Measurements from ENCODE around the gene TOMM20.
"Not testable (repeated sequence)": the region's sequence is repeated elsewhere in the genome, so short reads cannot be mapped to it uniquely, and the experiment has no call there.

TOMM20 gene

DNA sequence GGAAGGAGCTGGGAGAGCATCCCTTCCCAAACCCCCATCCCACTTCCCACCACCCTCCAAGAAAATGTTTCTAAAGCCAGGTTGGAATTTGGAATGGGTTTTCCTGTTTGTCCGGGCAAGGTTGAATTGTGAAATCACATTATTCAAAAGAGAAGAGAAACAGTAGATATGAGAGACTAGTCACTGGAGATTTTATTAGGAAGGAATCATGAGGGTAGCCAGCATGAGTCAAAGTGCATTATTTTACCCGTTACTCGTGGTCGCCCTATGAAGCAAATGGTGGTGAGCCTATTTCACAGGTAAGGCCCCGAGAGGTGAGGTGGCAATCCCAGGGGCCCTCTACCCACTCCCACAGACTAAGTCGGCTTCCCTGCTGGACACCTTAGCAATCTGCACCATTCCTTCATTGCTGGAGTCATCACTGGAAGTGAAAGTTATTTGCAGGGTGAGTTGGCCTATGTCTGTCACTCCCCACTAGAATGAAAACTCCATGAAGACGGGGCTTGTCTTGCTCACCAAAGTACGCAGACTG, 52.8 kb downstream of the TOMM20 start:
- TF ChIP-seq, protein P1, sequence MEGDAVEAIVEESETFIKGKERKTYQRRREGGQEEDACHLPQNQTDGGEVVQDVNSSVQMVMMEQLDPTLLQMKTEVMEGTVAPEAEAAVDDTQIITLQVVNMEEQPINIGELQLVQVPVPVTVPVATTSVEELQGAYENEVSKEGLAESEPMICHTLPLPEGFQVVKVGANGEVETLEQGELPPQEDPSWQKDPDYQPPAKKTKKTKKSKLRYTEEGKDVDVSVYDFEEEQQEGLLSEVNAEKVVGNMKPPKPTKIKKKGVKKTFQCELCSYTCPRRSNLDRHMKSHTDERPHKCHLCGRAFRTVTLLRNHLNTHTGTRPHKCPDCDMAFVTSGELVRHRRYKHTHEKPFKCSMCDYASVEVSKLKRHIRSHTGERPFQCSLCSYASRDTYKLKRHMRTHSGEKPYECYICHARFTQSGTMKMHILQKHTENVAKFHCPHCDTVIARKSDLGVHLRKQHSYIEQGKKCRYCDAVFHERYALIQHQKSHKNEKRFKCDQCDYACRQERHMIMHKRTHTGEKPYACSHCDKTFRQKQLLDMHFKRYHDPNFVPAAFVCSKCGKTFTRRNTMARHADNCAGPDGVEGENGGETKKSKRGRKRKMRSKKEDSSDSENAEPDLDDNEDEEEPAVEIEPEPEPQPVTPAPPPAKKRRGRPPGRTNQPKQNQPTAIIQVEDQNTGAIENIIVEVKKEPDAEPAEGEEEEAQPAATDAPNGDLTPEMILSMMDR (IDR thresholded peaks at IDR 0.05; ENCODE audit: borderline replicate concordance, control extremely low read depth, extremely low read depth, insufficient read depth, missing control alignments), result no peak
- no peak for DNase-seq (ENCODE audit: low spot score)
- in situ Hi-C loops (cut with MboI; ENCODE audit: low sequenced_read_pairs, unreplicated experiment), result loop anchor here (10.0 to 25.0 kb wide), 3 partner anchors 61 to 939 kb away; no protein-coding TSS in a partner anchor

- TF ChIP-seq, protein P1 (IDR thresholded peaks at IDR 0.05; ENCODE audit: borderline replicate concordance, control extremely low read depth, extremely low read depth, insufficient read depth, missing control alignments), result no peak
- peak; percentile 80 for DNase-seq (ENCODE audit: low spot score)
- in situ Hi-C loops (cut with MboI; ENCODE audit: low sequenced_read_pairs, unreplicated experiment), result loop anchor here (10.0 to 25.0 kb wide), 3 partner anchors 60 to 938 kb away; no protein-coding TSS in a partner anchor
These were observed 53.4 kb downstream of the TOMM20 start for GRCh38 chr1:235075048-235075776.

DNA sequence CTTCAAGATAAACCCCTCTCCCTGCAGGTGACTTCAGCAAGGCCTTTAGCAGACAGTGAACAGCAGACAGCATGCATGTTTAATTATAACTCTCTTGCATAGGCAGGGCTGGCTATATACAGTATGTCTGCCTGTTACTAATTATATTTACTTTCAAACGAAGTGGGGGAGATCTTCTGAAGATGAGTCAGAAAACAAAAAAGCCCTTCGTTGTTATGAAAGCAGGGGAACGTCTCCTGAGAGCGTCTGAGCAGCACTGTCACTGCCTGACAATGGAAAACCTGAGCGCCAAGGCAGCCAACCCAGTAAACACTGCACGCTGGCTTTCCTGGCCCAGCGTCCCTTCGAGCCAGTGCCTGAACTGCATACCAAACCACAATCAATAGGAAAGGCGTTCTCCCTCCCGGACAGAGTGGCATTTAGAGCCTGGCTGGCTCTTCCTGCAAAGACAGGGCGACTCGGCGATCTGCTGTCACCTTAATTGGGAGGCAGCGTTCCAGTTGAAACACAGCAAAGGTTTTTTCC, 54.1 kb downstream of the TOMM20 start:
- TF ChIP-seq, protein P1 (IDR thresholded peaks at IDR 0.05; ENCODE audit: borderline replicate concordance, control extremely low read depth, extremely low read depth, insufficient read depth, missing control alignments), result no peak
- peak; percentile 66 for DNase-seq (ENCODE audit: low spot score)
- in situ Hi-C loops (cut with MboI; ENCODE audit: low sequenced_read_pairs, unreplicated experiment), result loop anchor here (10.0 to 25.0 kb wide), 3 partner anchors 60 to 937 kb away; no protein-coding TSS in a partner anchor

- in situ Hi-C loops (cut with MboI; ENCODE audit: low sequenced_read_pairs, unreplicated experiment), result loop anchor here (10.0 kb wide), 1 partner anchor 59 kb away; no protein-coding TSS in a partner anchor
- TF ChIP-seq, protein P1 (IDR thresholded peaks at IDR 0.05; ENCODE audit: borderline replicate concordance, control extremely low read depth, extremely low read depth, insufficient read depth, missing control alignments), result no peak
- DNase-seq (ENCODE audit: low spot score), result no peak
These were observed 54.6 kb downstream of the TOMM20 start for GRCh38 chr1:235073968-235074522.

- in situ Hi-C loops (cut with MboI; ENCODE audit: low sequenced_read_pairs, unreplicated experiment), result loop anchor here (10.0 kb wide), 1 partner anchor 59 kb away; no protein-coding TSS in a partner anchor
- no peak for DNase-seq (ENCODE audit: low spot score)
- TF ChIP-seq, protein P1 (IDR thresholded peaks at IDR 0.05; ENCODE audit: borderline replicate concordance, control extremely low read depth, extremely low read depth, insufficient read depth, missing control alignments), result no peak
These were observed 55.2 kb downstream of the TOMM20 start for GRCh38 chr1:235073331-235073967.

DNA sequence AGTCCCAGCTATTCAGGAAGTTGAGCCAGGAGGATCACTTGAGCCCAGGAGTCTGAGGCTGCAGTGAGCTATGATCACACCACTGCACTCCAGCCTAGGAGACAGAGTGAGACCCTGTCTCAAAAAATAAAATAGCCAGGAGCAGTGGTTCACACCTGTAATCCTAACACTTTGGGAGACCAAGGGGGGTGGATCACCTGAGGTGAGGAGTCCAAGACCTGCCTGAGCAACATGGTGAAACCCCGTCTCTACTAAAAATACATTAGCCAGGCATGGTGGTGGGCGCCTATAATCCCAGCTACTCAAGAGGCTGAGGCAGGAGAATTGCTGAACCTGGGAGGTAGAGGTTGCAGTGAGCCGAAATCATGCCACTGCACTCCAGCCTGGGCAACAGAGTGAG, 56.1 kb downstream of the TOMM20 start:
- not testable (repeated sequence) for DNase-seq (ENCODE audit: low spot score)
- in situ Hi-C loops (cut with MboI; ENCODE audit: low sequenced_read_pairs, unreplicated experiment), result loop anchor here (10.0 kb wide), 1 partner anchor 58 kb away; no protein-coding TSS in a partner anchor

Measured in GM13976 (cell line).